GM19328 (cell line): Measurements from ENCODE around the gene RAPGEF1.
"Not testable (repeated sequence)": the region's sequence is repeated elsewhere in the genome, so short reads cannot be mapped to it uniquely, and the experiment has no call there.

Experiments
- ATAC-seq: cut with Tn5 transposase; IDR thresholded peaks from one replicate; pipeline ENCODE4 v1.9.1; 2021; ENCODE audit warnings: mild to moderate bottlenecking, moderate library complexity; ENCODE audit not compliant: unreplicated experiment

RAPGEF1 gene

DNA sequence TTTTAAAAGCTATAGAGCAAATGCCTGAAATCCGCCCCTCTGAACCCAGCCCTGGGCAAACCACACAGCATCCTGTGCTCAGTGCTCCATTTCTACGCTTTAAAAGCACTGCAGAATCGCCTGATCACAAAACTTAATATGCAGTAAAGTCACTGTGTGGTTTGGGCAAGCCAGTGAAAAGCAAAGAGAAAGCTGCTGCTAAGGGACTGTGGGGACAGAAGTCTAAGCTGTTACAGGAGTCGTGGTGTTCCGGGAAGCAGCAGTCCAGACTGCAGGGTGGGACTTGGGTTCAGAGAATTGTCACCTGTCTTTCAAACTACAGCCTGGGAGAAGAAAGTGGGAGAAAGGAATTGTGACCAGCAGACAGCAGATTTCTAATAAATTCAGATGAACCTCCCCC lies 8.2 kb downstream of the RAPGEF1 start:
- no peak for ATAC-seq

DNA sequence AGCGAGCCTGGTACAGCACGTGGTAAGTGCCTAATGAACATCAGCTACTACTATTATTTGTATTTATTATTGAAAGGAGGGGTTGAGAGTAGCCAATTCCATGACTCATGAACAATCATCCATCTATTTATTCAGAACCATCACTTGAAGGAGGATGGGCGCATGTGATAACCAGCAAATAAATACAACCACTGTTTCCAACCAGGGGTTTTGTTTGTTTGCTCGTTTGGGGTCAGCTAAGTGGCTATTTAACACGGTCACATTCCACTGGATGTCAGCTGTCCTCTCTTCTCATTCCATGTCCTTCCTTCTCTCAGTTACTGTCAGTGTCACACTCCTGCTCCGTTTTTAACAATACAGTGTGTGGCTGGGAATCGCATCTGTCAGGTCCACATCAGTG lies 8.6 kb downstream of the RAPGEF1 start:
- no peak for ATAC-seq

DNA sequence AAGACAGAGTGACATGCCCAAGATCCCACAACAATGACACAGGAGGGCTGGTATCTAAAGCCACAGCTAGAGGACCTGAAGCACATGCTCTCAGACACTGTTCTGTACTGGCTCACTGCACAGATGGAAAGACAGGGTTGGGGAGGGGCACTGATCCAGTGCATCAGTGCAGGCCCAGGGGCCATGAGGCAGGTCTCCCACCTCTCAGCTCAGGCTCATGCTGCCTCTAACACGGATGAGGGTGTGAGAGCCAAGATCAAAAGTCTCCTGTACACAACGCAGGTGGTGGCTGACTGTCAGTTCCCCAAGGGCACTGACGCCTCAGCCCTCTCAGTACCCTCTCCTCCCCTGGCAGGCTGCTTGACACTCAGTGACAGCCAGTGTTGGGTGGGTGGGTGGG lies 10.9 kb downstream of the RAPGEF1 start:
- no peak for ATAC-seq

DNA sequence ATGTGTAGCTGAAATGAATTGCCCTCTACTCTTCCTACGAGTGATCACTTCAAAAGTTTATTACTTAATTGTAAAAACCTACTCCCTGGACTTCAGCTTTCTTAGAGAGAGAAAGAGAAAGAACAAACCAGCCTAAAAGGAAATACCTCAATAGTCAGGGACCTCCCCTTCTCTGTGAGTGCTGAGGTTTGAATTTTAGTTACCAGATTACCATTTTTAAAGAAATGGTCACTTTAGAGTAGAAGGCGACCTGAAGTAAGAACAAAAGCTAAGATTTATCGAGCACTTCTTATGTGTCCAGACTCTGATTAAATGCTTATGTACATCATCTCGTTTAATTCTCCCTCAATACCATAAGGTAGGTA lies 11.3 kb downstream of the RAPGEF1 start:
- no peak for ATAC-seq

DNA sequence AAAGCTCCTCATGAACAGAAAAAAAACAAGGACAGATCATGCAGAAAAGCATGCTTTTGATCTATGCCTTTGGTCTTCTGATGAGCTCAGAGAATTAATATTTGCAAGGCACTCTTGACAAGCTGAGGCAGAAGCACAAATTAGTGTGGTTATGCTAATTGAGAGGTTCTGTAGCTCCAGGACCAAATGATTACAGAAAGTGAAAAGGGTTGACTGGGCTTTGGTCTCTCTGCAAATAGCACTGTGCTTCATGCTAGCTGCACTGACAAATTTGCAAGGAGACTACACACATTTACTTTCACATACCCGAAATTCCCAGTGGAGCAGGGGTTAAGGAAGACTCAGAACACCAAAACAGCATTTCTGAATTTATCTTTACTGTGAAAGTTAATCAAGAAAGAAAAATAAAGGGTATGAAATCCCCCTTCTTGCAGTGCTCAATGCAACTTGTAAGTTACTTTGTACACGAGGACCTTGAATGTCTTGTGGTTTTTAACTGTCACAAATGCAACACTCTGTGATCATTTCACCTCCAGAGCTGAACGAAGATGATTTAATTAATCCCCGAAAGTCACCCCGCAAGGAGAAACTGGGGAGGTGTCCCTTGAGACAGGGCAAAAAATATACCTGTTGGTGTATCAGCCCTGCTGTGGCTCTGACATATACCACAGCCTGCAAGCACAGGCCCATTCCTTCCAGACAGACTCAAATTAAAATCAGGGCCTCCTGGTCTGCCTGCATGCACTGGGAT lies 11.9 kb downstream of the RAPGEF1 start:
- ATAC-seq: no peak

DNA sequence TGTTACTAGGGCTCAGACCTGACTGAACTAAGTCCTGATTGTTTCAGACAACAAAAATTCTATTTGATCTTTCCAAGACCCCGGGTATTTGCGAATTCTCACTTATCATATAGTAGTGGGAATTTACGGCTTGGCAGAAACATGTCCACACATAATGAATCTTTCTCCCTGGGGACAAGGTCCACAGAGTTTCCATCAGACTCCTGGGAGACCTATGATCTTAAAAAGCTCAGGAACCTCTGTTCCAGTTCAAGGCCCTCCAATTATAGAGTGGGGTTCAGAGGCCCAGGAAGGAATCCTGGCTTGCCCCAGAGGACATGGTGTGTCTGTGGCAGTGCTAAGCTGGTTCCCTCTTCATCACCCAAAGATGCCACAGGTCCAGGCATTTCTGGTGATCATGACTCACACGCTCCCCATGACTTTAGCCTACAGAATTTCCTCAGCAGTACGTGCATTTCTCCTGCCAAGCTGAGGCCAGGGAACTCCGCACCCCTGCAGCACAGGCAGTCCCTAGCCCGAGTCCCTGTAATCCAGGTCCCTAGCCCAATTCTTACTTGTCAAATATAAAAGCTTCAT lies 12.6 kb downstream of the RAPGEF1 start:
- ATAC-seq: no peak

DNA sequence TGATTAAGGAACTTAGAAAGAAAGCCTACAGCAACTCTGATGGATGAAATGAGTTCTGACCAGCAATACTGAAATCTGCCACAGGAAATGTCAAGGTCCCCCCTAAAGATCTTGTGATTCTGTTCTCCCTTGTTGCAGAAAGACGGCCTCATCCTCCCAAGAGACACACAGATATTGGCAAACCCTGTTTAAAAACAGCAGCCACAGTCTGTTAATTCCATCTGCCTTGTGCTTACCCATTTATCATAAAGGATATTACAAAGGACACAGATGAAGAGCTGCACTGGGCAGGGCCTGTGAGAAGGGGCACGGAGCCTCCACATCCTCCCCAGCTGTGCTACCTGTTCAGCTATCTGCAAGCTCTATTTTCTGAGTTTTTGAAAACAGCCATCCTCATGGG lies 15.2 kb downstream of the RAPGEF1 start:
- no peak for ATAC-seq

DNA sequence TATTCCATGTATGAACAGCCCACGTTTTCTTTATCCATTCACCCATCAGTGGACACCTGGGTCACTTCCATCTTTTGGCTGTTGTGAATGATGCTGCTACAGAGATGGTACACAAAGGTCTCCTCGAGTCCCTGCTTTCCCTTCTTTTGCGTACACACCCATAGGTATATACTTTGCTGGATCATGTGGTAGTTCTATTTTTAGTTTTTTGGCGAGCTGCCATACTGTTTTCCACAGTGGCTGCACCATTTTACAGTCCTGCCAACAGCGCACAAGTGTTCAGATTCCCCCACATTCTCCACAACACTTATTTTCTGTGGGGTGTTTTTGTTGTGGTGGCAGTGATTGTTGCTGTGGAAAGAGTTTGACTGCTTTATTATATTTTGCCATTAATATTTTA lies 16.2 kb downstream of the RAPGEF1 start:
- no peak for ATAC-seq

DNA sequence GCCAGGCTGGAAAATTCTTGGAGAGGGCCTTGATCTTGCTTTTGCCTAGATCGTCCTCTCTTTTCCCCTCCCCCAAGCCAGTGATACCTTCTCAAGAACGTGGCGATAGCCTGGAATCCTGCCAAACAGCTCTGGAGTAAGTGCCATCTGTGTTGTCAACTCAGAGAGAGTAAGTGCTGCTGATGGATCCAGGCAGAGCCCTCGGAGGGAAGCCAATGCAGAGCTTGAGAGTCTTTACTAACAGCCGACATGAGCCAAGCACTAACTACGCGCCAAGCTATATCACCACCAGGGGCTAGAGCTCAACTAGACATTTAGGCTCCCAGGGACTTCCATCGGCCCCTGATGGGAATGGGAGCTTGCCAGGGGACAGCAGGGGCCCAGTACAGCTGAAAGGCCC lies 17.6 kb downstream of the RAPGEF1 start:
- no peak for ATAC-seq

DNA sequence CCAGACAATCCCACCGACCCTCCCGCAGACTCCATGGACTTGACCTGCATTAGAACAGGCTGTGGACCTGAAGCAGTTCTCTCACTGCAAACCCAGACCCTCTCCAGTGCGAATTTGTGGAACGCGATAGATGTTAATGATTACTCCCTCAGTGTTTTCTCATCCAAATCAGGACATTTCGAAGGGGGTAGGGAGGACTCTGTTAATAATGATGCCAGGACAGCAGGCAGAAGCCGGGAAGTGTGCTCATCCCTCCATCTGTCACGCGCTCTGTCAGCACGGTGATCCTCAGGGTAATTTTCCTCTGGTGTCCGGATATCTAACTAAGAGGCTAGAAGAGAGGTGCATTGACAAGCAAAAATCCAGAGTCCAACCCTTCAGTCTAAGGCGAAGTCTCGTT lies 18.8 kb downstream of the RAPGEF1 start:
- ATAC-seq: no peak

DNA sequence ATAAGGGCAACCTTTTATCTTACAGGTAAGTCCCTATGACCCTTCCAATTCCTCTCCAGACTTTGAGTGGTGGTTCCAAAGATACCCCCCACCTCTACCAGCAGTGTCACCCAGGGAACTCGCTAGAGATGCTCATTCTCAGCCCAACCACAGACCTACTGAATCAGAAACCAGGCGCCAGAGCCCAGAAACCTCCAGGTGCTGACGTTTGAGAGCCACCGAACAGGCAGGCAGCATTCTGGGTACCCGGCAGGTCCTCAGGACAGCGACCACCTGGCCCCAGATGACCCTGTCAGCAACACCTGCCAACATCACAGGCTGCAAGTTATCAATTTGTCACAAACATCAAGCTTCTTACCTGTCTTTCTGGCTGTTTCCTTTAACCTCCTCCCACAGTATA lies 19.5 kb downstream of the RAPGEF1 start:
- no peak for ATAC-seq

DNA sequence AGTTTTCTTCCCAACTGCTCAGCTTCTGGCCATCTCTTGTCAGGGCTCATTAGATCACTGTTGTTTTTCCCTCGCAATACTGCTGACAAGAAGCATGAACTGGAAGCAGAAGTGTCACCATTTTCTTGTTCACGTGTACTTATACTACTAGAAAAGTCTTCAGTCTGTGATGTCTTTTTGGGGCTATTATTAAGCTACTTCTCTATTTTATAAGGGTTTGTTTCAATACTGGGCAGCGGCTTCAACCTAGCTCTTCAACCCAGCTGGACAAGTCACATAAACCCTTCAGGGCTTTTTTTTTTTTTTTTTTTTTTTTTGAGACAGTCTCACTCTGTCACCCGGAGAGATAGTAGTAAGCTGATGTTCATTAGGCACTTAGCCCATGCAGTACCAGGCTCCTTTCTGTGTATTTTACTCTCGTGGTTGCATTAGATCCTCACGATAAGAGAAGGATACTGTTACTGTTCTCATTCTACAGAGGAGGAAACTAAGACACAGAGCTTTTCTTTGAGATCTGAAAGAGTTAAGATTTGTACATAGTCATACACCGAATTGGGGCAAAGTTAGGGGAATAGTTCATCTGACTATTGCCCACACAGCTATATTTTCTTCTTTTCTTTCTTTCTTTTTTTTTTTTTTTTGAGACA lies 20.5 kb downstream of the RAPGEF1 start:
- no peak for ATAC-seq

DNA sequence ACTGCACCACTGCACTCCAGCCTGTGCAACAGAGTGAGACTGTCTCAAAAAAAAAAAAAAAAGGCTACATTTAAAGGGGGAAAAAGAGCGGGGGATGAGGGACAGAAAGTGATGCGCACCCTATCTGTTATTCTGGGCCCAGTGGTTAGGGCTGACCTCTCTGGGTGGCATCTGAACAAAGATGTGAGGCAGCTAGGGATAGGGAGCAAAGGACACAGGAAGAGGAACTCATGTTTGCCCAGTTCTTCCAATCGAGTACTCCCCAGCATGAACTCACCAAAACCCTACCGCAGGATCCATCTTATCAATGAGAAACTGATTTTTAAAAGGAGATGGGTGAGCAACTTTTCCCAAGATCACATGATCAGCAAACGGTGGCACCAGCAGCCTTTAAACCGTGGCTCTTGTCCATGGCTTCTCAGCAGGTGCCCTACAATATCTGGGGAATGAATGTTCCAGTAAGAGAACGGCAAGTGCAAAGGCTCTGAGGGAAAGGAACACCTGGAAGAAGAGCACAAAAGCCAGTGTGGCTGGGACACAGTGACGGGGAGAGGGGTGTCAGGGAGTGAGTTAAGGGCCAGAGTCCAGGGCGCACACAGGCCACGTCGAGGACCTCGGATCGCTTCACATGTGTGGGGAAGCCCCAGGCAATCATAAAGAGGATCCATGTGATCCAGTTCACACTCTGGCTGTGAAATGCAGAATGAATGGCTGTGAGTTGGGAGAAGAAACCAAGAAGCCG lies 22.0 kb downstream of the RAPGEF1 start:
- ATAC-seq: no peak

DNA sequence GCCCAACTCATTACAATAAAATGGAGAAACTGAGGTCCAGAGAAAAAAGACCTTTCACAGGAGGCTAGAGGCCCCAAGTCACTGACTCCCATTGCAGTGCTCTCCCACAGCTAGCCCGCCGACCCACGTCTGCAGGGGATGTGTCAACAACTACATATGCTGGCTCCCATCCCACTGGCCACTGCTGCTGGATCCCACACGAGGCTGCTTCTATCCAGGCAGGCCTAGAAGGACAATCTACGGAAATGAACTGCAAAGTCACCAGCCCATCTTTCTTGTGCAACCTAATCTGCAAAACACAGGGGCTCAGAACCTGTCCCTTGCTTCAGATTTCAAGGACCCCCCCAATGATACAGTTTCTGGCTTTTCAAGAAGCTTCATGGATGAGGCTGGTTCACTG lies 24.0 kb downstream of the RAPGEF1 start:
- no peak for ATAC-seq

DNA sequence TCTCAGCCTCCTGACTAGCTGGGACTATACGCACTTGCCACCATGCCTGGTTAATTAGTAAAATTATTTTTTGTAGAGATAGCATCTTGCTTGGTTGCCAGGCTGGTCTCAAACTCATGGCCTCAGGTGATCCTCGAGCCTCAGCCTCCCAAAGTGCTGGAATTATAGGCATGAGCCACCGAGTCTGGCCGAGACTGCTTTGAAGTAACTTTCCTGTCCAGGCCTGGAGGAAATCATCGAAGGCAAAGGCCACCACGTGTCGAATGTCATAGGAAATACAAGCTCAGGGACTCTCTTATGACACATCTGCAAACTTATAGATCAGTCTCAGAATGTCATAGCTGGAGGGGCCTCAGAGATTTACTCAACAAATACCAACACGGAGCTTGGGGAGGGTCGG lies 25.1 kb downstream of the RAPGEF1 start:
- no peak for ATAC-seq

DNA sequence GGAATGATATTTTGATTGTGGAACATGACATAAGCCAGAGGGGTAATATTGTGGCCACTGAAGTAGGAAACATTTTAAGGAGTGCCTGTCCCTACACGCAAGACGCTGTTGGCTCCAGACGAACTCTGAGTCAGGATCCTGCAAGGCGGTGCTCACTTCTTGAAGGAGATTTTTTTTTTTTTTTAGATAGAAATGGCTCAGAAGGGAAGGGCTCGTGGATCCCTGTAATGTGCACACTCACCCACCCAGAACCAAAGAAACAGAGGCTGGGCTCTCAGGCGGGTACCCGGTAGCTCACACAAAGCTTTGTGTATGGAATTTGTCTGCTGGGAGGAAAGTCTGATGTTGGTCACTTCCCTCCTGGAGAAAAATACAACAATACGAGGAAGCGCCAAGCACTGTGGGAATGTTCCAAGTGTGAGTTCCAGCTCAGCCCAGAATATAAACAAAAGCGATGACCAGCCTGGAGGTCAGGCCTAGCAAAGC lies 25.7 kb downstream of the RAPGEF1 start:
- no peak for ATAC-seq

DNA sequence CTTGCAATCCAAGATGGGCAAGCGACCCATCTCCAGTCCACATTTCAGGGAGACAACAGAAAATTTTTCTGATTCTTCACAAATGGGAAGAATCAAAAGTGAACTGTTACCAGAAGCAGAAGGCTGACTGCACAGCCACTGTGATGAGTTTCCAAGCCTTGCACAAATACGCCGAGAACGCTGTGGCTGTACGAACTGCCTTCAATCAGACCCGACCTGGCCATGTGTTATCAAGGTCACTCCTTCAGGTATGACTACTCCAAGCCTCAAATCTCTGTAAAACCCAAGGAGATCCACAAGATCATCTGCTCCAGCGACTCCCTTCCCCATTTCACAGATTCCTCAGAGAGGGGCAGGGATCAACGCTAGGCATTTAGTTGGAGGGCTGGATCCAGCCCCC lies 26.9 kb downstream of the RAPGEF1 start:
- no peak for ATAC-seq

DNA sequence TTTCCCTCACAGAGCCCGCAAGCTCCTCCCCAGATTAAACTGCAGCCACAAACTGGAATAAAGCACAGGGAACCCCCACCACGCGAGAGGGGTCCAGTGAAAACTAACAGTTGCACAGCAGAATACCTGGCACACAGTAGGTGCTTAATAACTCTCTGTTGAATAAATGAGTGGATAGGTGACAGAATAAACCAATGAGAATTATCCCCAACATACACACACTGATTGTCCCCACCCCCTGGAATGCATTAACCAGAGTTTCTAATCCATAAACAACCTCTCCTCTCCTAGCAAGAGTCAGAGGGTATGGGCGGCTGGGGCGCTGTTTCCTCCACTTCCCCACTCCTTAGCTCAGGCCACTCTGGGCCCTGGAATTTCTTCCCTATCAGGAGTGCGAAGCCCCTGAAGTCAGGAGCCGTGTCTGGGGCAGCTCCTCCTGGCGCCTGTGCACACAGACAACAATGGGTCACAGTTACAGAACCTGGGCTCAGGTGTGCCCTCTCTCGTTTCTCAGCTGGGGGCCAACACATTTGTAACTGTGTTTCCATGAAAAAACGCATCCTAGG lies 27.6 kb downstream of the RAPGEF1 start:
- ATAC-seq: no peak

DNA sequence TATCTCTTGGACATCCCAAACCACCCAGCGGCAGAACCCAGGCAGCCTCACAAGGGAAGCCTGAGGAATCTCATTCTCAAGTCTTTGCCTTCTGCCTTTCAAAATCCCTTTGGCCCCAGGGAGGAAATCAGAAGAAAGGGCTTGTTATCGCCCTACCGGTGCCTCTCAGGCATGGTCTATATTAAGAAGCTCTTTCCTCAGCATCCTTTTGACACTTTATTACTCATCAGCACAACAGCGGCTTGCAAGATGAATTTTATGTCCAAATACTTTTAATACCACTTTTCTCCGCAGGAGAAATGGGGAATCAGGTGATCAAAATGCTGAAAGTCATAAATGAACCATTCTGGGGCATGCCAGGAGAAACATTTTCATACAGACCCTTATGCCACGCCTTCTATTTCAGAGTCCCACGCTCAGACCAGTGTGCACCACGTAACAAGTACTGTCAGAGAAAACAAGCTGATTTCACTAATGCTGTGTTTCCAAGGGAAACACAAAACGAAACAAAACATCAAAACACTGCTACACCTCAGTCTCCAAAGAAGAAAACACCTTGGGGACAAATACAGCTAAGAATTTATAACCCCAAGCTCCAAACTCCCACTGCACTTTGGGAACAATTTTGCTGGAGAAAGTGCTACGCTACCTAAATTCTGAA lies 30.0 kb downstream of the RAPGEF1 start:
- ATAC-seq: no peak

DNA sequence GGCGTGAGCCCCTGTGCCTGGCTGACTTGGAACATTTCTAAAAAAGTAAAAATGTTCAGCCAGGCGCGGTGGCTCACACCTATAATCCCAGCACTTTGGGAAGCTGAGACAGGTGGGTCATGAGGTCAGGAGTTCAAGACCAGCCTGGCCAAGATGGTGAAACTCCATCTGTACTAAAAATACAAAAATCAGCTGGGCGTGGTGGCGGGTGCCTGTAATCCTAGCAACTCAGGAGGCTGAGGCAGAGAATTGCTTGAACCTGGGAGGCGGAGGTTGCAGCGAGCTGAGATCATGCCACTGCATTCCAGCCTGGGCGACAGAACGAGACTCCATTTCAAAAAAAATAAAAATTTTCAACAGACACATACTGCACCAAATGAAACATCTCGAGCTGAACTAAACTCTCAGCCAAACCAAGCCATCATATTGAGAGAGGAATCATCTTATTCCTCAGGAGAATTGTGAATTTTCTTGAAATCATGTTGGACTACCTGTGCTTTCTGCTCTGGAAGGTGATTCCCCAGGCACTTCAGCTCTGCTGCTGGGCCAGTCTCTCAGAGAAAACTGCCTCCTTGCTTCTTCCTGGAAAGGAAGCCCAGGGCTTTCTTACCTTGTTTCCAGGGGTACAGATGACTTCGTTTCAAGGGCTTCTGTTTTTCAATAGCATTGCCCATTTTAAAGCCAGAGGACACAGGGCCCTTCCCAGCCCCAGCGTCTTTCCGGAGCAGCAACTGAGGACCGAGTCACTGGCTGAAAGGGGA lies 30.7 kb downstream of the RAPGEF1 start:
- not testable (repeated sequence) for ATAC-seq
